GM19467 (cell line): ENCODE data around the gene MACROD1.

Source experiments
- ATAC-seq: cut with Tn5 transposase; IDR thresholded peaks from one replicate; pipeline ENCODE4 v1.9.1; 2021; ENCODE audit warnings: mild to moderate bottlenecking, moderate library complexity; ENCODE audit not compliant: unreplicated experiment

The MACROD1 gene

DNA sequence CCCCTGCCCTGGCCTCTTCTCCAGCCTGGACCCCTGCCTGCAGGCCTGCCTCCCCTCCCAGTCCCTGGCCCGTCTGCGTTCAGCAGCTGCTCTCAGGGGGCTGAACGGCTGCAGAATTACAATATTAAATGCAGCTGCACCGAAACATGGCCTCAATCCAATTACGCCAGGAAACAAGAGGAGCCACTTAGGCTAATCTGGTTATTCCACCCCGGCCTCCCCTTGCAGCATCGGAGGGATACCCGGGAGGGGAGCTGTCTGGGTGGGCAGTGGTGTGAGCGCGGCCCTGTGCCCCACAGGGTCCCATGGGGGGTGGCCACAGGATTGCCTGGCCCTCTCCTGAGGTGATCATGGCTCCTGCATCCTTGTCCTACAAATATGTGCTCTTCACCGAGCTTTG lies 87.6 kb downstream of the MACROD1 start:
- no peak for ATAC-seq

DNA sequence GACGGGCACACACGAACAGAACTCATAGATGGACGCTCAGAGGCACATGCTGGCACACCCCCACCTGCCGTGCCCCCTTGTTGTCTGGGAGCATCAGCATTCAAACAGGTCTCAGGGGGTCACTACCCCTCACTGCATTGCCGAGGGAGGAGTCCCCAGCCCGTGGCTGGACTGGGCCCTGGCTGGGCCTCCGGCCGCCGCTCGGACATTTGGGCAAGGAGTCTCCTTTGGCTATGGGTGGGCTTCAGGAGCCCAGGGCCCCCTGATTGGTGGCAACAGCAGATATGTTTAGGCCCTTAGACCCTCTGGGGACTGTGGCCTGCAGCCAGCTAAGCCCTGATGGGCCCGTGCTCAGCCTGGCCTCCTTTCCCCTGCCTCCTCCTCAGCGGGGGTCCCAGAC lies 88.3 kb downstream of the MACROD1 start:
- ATAC-seq: no peak

DNA sequence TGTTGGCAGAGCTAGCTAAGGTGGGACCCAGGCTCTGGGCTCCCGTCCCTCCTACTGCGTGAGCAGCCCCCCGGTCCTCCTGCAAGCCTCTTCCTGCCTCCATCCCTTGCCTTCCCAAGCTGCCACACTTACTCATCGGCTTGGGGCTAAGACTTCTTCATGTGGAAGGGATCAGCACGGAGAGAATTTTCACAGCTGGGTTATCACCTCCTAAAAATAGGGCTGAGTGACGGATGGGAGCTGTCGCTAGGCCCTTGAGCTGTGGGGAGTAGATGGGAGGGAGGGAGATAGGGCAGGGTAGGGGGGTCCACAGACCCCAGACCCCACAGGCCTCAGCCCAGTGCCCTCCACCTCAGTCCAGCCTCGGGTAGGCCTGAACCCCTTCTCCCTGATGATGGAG lies 89.2 kb downstream of the MACROD1 start:
- ATAC-seq: no peak

DNA sequence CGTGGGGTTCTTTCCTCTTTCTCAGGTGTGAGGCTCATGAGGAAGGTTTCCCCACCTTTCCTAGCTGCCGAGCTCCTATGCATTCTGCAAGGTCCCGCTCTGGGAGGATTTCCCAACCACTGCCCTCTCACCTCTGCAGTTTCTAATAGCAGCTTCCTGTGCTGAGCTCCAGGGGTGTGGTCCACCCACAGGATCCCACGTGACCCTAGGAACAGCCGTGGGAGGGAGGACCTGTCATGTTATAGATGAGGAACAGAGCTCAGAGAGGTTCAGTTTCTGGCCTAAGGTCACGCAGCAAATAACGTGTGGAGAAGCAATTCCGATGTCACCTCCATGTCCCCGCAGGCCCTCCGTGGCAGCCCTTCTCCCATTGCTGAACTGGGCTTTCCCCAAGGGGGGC lies 91.7 kb downstream of the MACROD1 start:
- no peak for ATAC-seq

DNA sequence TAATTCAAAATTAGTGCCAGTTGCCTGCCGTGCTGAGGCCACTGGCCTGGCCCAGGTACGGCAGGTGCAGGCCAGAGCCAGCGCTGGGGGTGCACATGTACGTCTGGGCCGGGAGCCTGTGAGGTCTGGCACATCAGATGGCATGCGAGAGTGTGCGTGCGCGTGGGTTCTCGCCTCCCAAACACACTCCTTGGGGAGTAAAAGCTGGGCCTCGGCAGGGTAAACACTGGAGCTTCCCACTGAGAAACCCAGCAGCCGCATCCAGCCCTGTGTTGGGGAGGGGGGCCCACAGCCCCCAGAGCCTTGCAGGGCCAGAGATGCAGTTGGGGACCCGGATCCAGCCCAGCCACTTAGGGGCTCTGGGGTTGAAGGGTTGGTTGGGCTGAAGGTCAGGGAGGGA lies 92.4 kb downstream of the MACROD1 start:
- no peak for ATAC-seq

DNA sequence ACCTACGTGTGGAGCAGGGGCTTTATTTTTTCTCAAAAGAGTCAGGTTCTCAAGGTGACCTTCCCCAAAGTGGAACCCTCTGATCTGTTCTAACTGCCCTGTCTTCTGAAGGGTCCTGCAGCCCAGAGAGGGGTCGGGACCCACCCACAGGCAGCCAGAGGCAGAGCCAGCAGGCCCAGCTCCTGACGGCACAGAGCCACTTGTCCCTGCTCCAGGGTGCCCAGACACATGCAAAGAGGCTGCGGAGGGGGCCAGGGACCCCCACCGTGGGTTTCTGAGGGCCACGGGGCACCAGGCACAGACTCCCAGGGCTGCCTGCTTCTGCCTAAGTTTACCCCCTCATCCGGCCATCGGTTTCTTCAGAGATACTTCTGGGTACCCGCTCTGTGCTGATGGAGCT lies 93.0 kb downstream of the MACROD1 start:
- ATAC-seq: no peak

DNA sequence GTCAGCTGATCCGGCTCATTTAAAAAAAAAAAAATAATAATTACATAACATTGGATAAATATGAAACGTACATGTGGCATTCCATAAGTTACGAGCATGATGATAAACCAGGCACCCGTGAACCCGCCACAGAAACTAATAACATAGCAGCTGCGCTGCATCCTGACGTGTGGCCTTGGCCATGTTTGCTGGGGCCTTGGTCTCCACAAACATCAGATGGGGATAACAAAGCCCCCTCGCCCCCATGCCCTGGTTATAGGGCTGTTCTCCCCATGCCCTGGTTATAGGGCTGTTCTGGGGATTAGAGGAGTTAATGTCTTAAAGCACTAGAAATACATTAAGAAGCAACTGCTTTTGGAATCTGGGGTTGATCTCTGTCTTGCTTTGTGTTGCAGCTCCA lies 93.5 kb downstream of the MACROD1 start:
- ATAC-seq: no peak

DNA sequence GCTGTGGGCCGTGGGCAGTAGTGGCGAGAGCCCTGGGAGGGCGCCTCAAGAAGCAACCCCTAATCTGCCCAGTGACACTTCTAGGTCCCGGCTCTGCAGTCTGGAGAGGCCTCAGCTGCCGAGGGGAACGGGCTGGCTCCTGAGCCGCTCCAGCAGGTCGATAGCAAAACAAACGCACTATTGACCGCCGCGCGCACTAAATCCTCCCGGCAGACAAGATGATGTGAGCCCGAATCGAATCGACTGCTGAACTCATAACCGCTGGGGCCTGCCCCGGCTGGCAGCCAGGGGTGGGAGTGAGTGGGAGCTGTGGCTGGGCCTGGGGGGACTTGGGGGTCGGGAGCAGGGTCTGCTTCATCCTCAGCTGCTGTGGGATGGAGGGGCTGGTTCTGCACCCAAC lies 94.1 kb downstream of the MACROD1 start:
- no peak for ATAC-seq

DNA sequence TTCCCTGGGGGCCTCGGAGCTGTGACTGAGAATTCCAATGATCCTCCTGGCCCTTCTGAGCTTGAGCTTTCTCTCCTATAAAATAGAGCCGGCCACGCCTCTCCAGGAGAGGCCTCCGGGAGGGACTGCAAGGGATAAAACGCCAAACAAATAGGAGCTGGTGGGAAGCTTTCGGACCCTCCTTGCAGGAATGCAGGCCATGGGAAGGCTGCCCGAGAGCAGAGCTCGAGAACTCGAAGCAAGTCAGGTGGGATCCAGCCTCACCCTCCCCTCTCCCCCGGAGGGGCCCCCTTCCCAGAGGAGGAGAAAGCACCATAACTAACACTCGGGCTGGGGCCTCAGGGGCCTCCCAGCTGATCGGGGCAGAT lies 95.6 kb downstream of the MACROD1 start:
- ATAC-seq: no peak

DNA sequence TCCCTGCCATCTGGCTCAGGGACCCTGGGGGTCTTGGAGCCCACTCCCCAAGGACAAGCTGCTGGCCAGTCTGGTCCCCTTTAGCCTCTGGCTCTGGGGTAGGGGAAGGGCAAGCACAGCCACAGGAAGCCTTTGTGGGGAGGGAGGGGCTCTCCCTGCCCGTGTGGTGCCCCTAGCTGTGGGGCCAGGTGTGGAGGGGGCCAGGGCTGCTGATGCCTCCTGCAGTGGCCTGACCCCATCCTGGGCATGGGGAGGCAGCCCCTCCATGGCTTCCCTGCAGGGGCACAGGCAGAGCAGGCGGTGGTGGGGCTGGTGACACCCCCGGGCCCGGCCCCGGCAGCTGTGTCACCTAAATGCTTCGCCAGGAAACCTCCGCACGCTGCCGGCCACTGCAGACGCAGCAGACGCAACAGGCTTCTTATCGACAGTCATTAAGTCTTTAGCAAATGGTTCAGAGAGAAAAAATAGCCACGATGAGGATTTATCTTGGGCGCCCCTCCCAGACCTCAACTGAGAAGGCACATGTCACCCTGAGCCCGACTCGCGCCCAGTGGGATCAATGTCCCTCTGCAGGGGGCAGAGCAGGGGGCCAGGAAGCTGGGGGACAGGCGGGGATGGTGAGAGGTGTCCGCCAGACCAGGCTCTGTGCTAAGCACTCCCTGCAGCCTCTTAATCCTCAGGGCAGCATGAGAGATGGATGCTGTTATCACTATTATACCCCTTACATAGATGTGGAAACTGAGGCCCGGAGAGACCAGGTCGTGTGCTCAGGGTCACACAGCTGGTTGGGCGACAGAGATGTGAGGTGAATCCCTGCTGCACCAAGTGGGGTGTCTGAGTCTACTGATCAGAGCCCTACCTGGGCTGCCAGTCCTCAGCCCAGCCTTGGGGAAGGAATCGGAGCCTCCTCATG lies 96.3 kb downstream of the MACROD1 start:
- no peak for ATAC-seq

DNA sequence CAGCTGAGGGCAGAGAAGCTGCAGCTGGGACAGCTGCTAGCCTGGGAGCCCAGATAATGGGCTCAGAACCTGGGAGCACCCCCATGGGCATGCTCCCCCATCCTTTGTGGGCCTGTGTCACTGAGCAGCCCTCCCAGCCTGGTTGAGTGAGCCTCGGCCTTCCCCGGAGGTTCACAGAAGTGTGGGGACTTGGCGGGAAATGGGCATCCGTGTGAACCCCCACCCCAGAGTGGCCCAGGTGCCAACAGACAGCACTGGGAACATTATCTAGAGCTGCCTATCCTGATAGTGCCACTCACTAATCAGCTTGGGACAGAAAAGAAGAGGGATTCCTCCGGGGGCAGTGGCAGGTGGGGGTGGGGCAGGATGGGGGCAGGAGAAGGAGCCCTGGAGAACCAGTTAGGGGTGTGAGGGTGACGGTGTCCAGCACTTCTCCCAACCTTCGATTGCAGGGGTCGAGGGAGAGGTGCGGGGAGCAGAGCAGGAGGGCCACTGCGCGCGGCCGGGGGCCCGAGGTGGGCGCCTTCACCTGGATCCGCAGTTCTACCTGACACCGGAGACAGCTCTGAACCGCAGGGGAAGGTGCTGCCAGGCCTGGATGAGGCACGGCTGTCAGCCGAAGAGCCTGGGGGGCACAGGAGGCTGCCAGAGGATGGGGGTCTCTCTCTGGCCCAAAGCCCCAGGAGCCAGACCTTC lies 97.1 kb downstream of the MACROD1 start:
- no peak for ATAC-seq

DNA sequence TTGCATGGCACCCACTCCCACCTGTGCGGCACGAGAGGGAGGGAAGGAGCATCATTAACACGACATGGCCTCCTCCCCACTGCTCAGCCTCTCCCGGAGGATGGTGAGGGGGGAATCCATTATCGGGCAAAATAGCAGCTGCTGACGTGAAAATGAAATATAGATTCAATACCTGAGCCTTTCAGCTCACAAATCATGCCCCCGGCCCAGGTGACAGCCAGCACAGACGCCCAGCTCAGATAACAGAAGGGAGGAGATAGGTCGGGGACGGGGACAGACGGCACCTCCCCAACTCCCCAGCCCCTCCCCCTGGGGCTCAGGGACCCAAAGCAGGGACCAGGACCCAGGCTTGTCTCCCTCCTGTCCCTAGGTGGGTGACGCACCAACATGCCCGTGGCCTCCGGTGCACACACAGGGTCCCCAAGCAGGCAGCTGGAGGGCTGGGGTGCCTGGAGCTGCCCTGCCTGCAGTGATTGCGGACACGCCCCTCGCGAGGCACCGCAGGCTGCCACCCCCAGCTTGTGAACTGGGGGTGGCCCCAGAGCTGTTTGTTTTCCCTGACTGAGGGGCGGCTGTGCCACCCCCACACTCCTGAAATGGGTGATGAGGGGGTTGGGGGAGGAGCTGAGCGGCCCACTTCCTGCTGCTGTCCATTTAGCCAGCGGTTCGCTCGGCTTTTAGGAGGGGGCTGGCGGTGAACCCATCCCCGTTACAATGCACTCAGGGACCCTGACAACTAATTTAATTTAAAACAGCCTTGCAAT lies 98.5 kb downstream of the MACROD1 start:
- no peak for ATAC-seq

DNA sequence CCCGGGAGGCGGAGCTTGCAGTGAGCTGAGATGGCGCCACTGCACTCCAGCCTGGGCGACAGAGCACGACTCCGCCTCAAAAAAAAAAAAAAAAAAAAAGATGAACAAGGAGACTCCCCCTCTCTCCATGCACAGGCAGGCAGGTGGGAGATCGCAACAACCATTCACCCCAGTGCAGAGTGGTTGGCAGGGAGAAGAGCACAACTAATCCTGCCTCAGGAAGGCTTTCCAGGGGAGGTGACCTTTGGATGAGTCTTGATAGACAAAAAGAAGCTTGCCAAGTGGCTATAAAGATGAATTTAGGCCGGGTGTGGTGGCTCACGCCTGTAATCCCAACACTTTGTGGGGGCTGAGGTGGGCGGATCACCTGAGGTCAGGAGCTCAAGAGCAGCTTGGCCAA lies 100.2 kb downstream of the MACROD1 start:
- no peak for ATAC-seq

DNA sequence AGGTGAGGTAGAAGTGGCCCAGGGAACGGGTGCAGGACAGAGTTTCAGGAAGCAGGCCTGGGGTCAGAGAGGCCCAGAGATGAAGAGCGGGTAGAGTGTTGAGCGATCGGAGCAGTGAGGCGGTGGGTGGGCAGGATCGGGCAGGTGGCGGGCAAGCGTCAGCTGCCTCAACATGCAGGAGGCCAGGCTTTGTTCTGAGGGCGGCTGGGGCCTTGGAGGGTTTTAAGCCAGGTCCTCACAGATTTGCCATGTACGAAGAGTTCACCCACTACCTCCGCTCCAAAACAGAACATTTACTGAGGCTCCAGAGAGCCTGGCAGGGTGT lies 100.8 kb downstream of the MACROD1 start:
- ATAC-seq: no peak

DNA sequence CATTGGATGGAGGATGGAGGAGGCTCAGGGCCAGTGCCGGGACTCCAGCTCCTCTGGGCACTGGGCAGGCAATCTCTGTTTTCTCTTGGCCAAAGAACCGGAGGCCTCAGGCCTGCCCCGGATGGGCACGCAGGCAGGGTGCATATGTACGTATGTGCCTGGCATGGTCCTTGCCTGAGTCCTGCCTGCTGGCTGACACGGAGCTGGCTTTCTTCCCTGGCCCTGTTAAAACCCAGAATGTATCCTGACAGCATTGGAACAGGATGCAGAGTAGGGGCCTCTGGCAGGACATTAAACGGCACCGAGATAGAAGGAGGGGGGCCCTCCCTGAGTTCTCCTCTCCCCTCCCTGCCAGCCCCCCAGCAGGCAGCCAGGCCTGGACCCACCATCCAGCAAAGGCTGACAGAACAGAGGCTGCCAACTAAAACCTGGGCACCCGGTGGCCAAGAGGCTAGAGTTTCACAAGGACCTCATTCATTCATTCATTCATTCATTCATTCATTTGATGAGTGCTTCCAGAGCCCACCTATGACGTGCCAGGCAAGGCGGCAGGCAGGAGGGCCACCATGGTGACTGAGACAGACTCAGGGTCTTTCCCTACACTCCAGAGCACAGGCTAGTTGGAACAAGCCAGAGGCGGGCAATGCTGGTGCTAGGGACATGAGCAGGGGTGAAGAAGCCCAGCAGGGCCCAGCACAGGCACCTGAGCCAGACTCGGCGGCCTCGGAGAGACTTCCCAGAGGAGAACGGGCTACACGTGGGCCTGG lies 101.4 kb downstream of the MACROD1 start:
- ATAC-seq: no peak

DNA sequence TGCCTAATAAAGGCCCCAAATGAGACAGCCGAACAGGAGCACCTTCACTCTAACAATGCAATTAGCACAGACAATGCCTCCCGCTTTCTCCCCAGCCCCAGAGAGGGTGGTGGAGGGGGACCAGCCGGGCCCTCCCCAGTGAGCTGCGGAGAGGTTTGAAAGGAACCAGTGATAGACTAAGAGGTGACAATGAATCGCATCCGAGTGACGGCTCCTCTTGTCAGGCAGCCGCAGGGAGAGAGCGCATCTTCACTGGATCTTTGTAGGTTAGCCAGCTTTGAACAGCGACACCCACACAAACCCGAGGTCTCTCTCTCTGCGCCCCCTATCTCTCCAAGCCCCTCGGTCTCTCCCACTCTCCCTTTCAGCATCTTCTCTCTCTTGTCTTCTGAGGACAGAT lies 102.1 kb downstream of the MACROD1 start:
- ATAC-seq: no peak

DNA sequence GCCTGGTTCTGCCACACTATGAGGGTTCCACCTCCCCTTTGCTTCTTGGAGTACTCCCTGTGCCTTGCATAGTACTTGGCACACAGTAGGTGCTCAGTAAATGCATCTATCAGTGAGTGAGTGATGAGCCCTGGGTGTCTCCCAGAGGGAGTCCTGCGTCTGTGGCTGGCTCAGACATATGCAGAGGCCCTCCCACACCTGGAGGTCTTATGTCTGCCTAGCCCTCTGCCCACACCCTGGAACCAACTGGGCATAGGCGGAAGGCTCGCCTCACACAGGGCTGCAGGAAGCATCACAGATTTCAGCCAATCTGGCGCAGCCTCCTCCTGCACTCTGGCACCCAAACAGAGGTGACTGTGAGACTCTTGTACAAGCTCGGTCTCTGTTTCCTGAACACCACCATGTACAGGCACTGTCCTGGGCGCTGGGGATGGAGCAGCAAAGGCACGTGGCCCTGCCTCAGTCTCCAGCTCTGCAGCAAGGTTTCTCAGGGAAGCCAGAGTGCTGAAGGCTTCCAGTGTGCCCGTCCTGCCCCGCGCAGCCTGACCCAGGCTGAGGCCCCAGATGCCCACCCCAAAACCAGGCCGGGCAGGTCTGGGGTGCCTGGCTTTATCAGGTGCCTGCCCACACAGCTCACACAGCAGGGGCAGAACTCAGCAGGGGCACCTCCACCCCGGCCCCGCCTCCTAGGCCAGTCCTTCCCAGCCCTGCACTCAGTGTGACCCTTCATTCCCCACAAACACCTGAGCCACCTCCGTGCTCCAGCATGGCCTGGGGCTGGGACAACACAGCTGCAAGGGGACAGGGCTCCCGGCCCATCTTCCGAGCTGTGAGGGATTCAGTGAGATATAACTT lies 103.5 kb downstream of the MACROD1 start:
- no peak for ATAC-seq

DNA sequence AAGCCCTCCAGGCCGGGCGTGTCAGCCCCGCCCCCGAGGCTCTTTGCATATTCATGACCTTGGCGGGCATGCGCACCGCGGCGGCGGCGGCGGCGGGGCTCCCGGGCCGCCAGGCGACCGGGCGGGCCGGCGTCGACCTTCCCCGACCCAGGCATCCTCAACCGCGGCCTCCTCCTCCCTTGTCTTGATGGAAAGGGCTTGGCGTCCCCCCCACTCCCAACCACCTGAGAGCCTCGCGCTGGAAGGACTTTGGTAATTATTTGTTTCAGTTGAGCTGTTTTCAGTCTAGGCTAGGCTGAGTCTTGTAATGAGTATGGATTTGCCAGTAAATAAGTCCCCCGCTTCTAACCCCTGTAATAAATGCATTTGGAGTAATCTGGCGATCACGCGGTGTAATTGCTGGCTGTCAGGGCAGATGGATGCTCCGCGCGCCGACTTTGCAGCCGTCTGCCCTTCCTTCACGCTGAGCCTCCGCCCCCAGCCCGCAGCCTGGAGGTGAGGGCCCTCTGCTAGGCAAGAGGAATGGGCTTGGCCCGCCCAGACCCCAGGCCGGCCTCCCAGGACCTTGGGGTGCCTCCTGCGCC lies 105.0 kb downstream of the MACROD1 start:
- no peak for ATAC-seq

DNA sequence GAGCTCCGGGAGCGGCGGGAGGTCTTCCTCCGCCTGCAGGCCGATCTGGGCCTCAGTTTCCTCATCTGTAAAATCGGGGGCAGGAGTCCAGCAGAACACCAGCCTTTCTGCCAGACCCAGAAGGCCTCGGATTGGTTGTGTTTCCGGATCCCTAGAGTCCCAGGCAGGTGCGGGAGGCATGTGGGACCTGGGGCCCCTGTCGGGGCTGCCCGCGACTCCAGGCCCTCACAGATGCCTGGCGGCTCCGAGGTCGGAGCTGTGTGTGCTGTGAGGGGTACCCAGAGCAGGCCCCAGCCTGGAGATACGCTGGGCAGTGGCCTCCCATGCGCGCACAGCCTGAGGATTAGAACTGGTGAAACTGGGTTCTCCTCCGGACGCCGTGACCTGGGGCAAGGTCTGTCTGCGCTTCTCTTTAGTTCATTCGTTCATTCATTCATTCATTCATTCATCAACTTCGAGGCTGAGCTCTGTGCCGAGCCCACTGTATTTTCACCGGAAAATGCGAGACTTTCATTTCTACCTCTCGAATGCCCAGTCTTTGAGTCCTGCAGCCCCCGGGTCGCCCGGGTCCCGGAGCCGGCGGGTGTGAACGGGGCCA lies 105.6 kb downstream of the MACROD1 start:
- ATAC-seq: no peak
